GM21576 (cell line): ENCODE results near the gene SDR42E2.

Experiments used
- ATAC-seq: cut with Tn5 transposase; IDR thresholded peaks from one replicate; pipeline ENCODE4 v1.9.1; 2021; ENCODE audit warnings: mild to moderate bottlenecking, moderate library complexity; ENCODE audit not compliant: unreplicated experiment

SDR42E2 gene

DNA sequence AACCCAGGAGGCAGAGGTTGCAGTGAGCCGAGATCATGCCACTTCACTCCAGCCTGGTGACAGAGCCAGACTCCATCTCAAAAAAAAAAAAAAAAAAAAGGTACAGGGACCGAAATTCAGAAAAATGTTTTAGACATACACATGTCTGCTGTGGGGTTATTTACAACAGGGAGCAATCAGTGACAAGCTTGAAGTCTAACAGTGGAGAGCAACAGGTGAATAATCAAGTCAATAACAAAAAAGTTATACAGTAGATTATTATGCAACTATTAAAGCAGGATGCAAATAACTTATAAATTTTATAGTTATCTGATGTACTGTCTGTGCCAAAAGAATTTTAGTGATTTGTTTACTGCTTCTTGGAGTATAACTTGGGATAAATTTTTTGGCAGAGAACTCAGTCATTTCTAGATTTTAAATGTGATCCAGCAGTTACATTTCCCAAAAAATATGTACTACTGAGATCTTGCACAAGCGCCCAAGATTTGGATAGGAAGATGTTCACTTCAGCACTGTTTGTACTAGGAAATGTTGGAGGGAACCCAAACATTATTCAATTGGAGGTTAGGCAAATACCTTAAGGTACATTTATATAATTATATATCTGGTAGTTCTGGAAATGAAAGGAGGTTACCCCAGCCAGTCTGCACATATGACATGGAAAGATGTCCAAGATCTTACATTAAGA, 77.9 kb downstream of the SDR42E2 start:
- no peak for ATAC-seq
